MM.1S (cell line): ENCODE results near the gene CAB39.

Experiments used
- CTCF ChIP-seq: fragments of 300-600 bp; sonication (generic); IDR thresholded peaks from 2 replicates; pipeline ENCODE4 v1.5.1; 2016; ENCODE audit warnings: antibody characterized with exemption, low read length, mixed read lengths
- EZH2 ChIP-seq: fragments of 300-600 bp; sonication (generic); optimal IDR thresholded peaks from 2 replicates; pipeline ENCODE3; 2017; ENCODE audit warnings: low read depth, mild to moderate bottlenecking, antibody characterized with exemption, low read length, mixed read lengths

- TF ChIP-seq CTCF (no peak), EZH2 (no peak)
These were observed 68.6 kb downstream of the CAB39 start for GRCh38 chr2:230781130-230781797.
